WTC11 (cell line): ENCODE data around the gene ROR2.

Experiments
- ATF2 ChIP-seq: sonication (generic); formaldehyde crosslinking; IDR thresholded peaks from 2 replicates; pipeline ENCODE4 v1.8.1; 2022; ENCODE audit warnings: low read depth, missing genetic modification reagents, borderline replicate concordance
- CDX4 ChIP-seq: fragments of 250-450 bp; sonication (Bioruptor Pico); IDR thresholded peaks from 2 replicates; pipeline ENCODE4 v1.9.0; 2021; ENCODE audit warnings: moderate library complexity, mild to moderate bottlenecking, inconsistent platforms, borderline replicate concordance
- CREB1 ChIP-seq: sonication (generic); formaldehyde crosslinking; IDR thresholded peaks from 2 replicates; pipeline ENCODE4 v1.8.0; 2023; ENCODE audit warnings: mild to moderate bottlenecking, missing genetic modification reagents
- CTCF ChIP-seq: fragments of 200-600 bp; IDR thresholded peaks from 2 replicates; pipeline ENCODE4 v1.8.0; 2022; ENCODE audit warnings: antibody characterized with exemption
- E2F1 ChIP-seq: sonication (generic); formaldehyde crosslinking; IDR thresholded peaks from 2 replicates; pipeline ENCODE4 v1.8.0; 2022; ENCODE audit warnings: mild to moderate bottlenecking, missing genetic modification reagents
- ERG ChIP-seq: fragments of 250-450 bp; sonication (Bioruptor Pico); IDR thresholded peaks from 2 replicates; pipeline ENCODE4 v1.8.0; 2021; ENCODE audit warnings: mild to moderate bottlenecking
- FOXP4 ChIP-seq: sonication (generic); formaldehyde crosslinking; IDR thresholded peaks from 2 replicates; pipeline ENCODE4 v1.8.0; 2022; ENCODE audit warnings: mild to moderate bottlenecking, missing genetic modification reagents
- MAX ChIP-seq: sonication (generic); formaldehyde crosslinking; IDR thresholded peaks from 2 replicates; pipeline ENCODE4 v1.8.0; 2022; ENCODE audit warnings: mild to moderate bottlenecking, missing genetic modification reagents
- MLX ChIP-seq: sonication (generic); formaldehyde crosslinking; IDR thresholded peaks from 2 replicates; pipeline ENCODE4 v1.8.1; 2023; ENCODE audit warnings: mild to moderate bottlenecking, missing genetic modification reagents, moderate library complexity
- SOX15 ChIP-seq: fragments of 250-450 bp; sonication (Bioruptor Pico); IDR thresholded peaks from 2 replicates; pipeline ENCODE4 v1.9.0; 2021; ENCODE audit warnings: mild to moderate bottlenecking
- SP1 ChIP-seq: sonication (generic); formaldehyde crosslinking; conservative IDR thresholded peaks from 2 replicates; pipeline ENCODE4 v1.8.1; 2022; ENCODE audit warnings: missing genetic modification reagents
- TCF7 ChIP-seq: sonication (generic); formaldehyde crosslinking; IDR thresholded peaks from 2 replicates; pipeline ENCODE4 v1.8.0; 2022; ENCODE audit warnings: mild to moderate bottlenecking, low read depth, missing genetic modification reagents, moderate library complexity
- ZBTB43 ChIP-seq: sonication (generic); formaldehyde crosslinking; IDR thresholded peaks from 2 replicates; pipeline ENCODE4 v1.8.1; 2023; ENCODE audit warnings: mild to moderate bottlenecking, missing genetic modification reagents

- TF ChIP-seq ATF2 (CRISPR knock-in tag) (no peak), FOXP4 (no peak), CTCF (peak; percentile 23; the same call in 1 of the 2 replicates), E2F1 (CRISPR knock-in tag) (no peak), ZBTB43 (CRISPR knock-in tag) (no peak), CREB1 (CRISPR knock-in tag) (no peak), ERG (no peak), SOX15 (no peak), MAX (no peak), SP1 (CRISPR knock-in tag) (no peak), CDX4 (CRISPR knock-in tag) (no peak), TCF7 (CRISPR knock-in tag) (no peak), MLX (no peak)
Observed at GRCh38 chr9:91978740-91979414, 28.8 kb upstream of the ROR2 start.
